GDM1 (cell line): Measurements from ENCODE around the gene FURIN.
"Not testable (repeated sequence)": the region's sequence is repeated elsewhere in the genome, so short reads cannot be mapped to it uniquely, and the experiment has no call there.

Experiments used
- DNase-seq: peaks from one replicate; lab custom pipeline; 2025; lab: John Stamatoyannopoulos, UW

FURIN gene

GRCh38 chr15:90882781-90883525 is 14.6 kb downstream of the FURIN start:
- DNase-seq: no peak

GRCh38 chr15:90883526-90883975 is 15.2 kb downstream of the FURIN start:
- DNase-seq: no peak

- DNase-seq: peak; percentile 72
Observed at GRCh38 chr15:90883976-90884718, 15.8 kb downstream of the FURIN start, which contains the start of gene FES. FES (plus strand) TSS chr15:90884504; CDS start chr15:90885046, 542 bp downstream.

- no peak for DNase-seq
Observed at GRCh38 chr15:90884719-90885431, 16.5 kb downstream of the FURIN start.

- DNase-seq: peak; percentile 68
Observed at GRCh38 chr15:90885432-90886290, 17.3 kb downstream of the FURIN start.

GRCh38 chr15:90886291-90886614 is 17.9 kb downstream of the FURIN start:
- no peak for DNase-seq

- DNase-seq: no peak
Observed at GRCh38 chr15:90887037-90887481, 18.7 kb downstream of the FURIN start.

GRCh38 chr15:90889313-90889730 is 20.9 kb downstream of the FURIN start:
- DNase-seq: no peak

- no peak for DNase-seq
Observed at GRCh38 chr15:90889736-90890456, 21.5 kb downstream of the FURIN start.

GRCh38 chr15:90890839-90891238 is 22.5 kb downstream of the FURIN start:
- no peak for DNase-seq

GRCh38 chr15:90891346-90891949 is 23.1 kb downstream of the FURIN start:
- no peak for DNase-seq

GRCh38 chr15:90892023-90892422 is 23.6 kb downstream of the FURIN start:
- DNase-seq: no peak

- no peak for DNase-seq
Observed at GRCh38 chr15:90892498-90893174, 24.2 kb downstream of the FURIN start.

- no peak for DNase-seq
Observed at GRCh38 chr15:90893175-90894090, 25.0 kb downstream of the FURIN start.

- DNase-seq: no peak
Observed at GRCh38 chr15:90895571-90896117, 27.3 kb downstream of the FURIN start.

- DNase-seq: not testable (repeated sequence)
Observed at GRCh38 chr15:90897131-90897655, 28.8 kb downstream of the FURIN start.

GRCh38 chr15:90901175-90902039 is 33.0 kb downstream of the FURIN start:
- no peak for DNase-seq
